ENCODE data around the gene BCL2. TPM values are rescaled to one million over a fixed set of nuclear protein-coding genes. Genes with fewer than 3 reads are reported as not detected.
A peak's percentile ranks its signal among the peaks of the same experiment; 100 is the strongest.

BCL2 gene
- total RNA-seq, 8 experiments from 2014 or later = 0.97 to 29.2 (median 5.8) TPM

GRCh38 chr18:63267975-63268721, 51.4 kb downstream of the BCL2 start:
- Histone ChIP-seq H3K4me3 (no peak overlapping the region), H3K27ac (no peak overlapping the region), H3K4me1 (replicated peaks in 1 of 2) (peaks cover 8 to 17% of the 10 kb centered on the region in 2 donors)
- WGBS, 10 experiments = 66 to 92% (median 72%) methylated on average over 4 to 8 of the region's 8 CpGs
- in situ Hi-C loops (cut with MboI; ENCODE audit: low pct_unique_long_range_greater_than_20kb in 2 of 9, low sequenced_read_pairs in 9 of 9, unreplicated experiment in 9 of 9) = no loop called here
- peak in 4 of 8 experiments; percentile 33 to 76 (median 68) for ATAC-seq (replicated peaks in 6 of 8)

DNA sequence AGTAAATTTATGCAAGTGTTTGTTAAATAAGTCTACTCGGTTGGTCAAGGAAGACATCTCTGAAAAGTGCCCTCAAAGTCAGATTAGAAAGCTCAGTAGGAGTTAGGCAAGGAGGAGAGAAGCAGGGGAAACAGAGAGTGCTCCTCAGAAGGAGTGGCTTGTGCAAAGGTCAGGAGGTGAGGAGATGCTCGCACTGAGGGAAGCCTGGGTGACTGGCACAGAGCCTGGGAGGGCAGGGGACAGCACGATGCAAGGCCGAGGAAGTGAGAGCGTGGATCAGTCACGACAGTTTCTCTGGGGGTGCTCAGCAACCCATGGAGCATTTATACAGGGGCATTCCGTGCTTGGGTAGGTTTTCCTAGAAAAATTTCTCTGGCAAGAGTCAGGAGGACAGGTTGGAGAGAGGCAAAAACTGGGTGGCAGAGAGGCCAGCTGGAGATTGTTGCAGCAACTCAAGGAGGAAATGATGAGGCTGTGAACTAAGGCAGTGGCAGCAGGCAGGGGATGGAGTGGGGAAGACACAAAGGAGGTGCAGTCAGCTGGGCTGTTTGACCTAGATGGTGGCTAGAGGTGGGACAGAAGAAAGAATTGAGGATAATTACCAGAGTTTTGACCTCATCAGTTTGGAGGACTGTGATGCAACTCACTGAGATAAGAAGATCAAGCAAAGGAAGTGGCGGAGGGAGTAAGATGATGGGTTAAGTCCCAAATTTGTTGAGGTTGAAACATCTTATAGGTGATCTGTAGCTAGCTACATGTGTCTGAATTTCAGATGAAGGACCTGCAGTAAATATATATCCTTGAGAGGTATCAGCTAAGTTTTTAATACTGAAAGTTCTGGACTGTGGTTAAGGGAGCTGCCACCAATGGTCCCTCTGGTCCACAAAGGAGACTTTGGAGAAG, 52.4 kb downstream of the BCL2 start:
- Histone ChIP-seq H3K4me1 (replicated peaks in 1 of 2) (peaks cover 8 to 17% of the 10 kb centered on the region in 2 donors), H3K4me3 (no peak overlapping the region), H3K27ac (no peak overlapping the region)
- WGBS, 10 experiments = 83 to 97% (median 89%) methylated on average over 1 to 8 of the region's 8 CpGs; no CpG with 5 or more reads in 1 of the 10 experiments
- in situ Hi-C loops (cut with MboI; ENCODE audit: low pct_unique_long_range_greater_than_20kb in 2 of 9, low sequenced_read_pairs in 9 of 9, unreplicated experiment in 9 of 9) = no loop called here
- ATAC-seq (replicated peaks in 6 of 8) = no peak

- Histone ChIP-seq H3K4me1 (replicated peaks in 1 of 2) (peaks cover 0 to 5% of the 10 kb centered on the region in 2 donors), H3K27ac (no peak overlapping the region), H3K4me3 (no peak overlapping the region)
- ATAC-seq (replicated peaks in 6 of 8) = peak in 3 of 8 experiments; percentile 54 to 98 (median 92)
- in situ Hi-C loops (cut with MboI; ENCODE audit: low pct_unique_long_range_greater_than_20kb in 2 of 9, low sequenced_read_pairs in 9 of 9, unreplicated experiment in 9 of 9) = no loop called here
- WGBS, 10 experiments = 10 to 100% (median 58%) methylated on average over 1 to 3 of the region's 3 CpGs
These were observed 54.2 kb downstream of the BCL2 start for GRCh38 chr18:63265326-63265725.

DNA sequence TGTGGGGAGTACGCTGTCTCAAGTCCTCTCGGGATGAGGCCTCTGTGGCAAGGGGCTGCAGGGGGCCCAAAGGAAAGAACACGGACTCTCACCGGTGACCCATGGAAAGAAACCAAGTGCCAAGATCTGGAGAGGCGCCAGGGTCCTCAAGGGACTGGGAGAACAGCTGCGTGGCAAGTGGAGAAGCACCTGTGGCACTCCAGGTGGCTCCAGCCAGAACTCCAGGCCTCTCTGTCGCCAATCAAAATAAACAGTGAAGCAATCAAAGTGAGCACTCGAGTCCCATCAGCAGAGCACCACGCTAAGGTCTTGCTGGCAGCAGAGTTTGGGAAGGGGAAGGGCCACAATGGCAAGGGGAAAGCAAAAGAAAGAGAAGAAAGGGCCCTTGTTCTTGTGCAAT, 54.7 kb downstream of the BCL2 start:
- no peak overlapping the region for H3K4me3 ChIP-seq
- peak in 1 of 8 experiments; percentile 21 for ATAC-seq (replicated peaks in 6 of 8)
- in situ Hi-C loops (cut with MboI; ENCODE audit: low pct_unique_long_range_greater_than_20kb in 2 of 9, low sequenced_read_pairs in 9 of 9, unreplicated experiment in 9 of 9) = no loop called here
- WGBS, 10 experiments = 91 to 100% (median 95%) methylated on average over 2 to 6 of the region's 9 CpGs; no CpG with 5 or more reads in 5 of the 10 experiments
- no peak overlapping the region for H3K27ac ChIP-seq
- peaks cover 0 to 5% of the 10 kb centered on the region in 2 donors for H3K4me1 ChIP-seq (replicated peaks in 1 of 2)

DNA sequence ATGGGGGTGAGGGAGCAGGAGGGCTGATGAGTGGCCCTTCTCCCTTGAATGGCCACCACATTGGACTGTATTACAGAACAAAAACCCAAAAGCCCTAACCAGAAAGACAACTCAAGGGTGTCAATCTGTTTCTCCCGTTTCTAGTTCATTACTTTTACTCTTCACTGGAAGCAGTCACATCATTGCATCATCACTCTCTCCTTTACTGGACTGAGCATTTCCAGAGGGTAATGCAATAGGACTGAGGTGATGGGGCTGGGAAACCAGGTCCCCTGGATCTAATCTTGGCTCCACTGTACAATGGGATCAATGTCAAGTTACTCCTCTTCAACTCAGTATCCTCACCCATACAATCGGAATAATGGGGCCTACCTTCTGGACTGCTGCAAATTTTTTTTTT, 56.1 kb downstream of the BCL2 start:
- peaks cover 3 to 13% of the 10 kb centered on the region in 2 donors for H3K4me1 ChIP-seq (replicated peaks in 1 of 2)
- H3K4me3 ChIP-seq = no peak overlapping the region
- no peak for ATAC-seq (replicated peaks in 6 of 8)
- no peak overlapping the region for H3K27ac ChIP-seq
- WGBS, 10 experiments = 57 to 100% (median 73%) methylated on average over 1 to 2 of the region's 2 CpGs; no CpG with 5 or more reads in 5 of the 10 experiments
- in situ Hi-C loops (cut with MboI; ENCODE audit: low pct_unique_long_range_greater_than_20kb in 2 of 9, low sequenced_read_pairs in 9 of 9, unreplicated experiment in 9 of 9) = no loop called here

- no peak overlapping the region for H3K4me3 ChIP-seq
- H3K27ac ChIP-seq = no peak overlapping the region
- WGBS, 10 experiments = 28 to 100% (median 69%) methylated on average over 1 to 11 of the region's 12 CpGs; no CpG with 5 or more reads in 1 of the 10 experiments
- in situ Hi-C loops (cut with MboI; ENCODE audit: low pct_unique_long_range_greater_than_20kb in 2 of 9, low sequenced_read_pairs in 9 of 9, unreplicated experiment in 9 of 9) = no loop called here
- ATAC-seq (replicated peaks in 6 of 8) = peak in 2 of 8 experiments; percentile 36 to 59
- H3K4me1 ChIP-seq (replicated peaks in 1 of 2) = peaks cover 3 to 8% of the 10 kb centered on the region in 2 donors
These were observed 56.9 kb downstream of the BCL2 start for GRCh38 chr18:63262369-63263335.

- no peak overlapping the region for H3K4me3 ChIP-seq
- ATAC-seq (replicated peaks in 6 of 8) = no peak
- WGBS, 10 experiments = 60 to 93% (median 83%) methylated on average over 1 to 3 of the region's 3 CpGs; no CpG with 5 or more reads in 2 of the 10 experiments
- in situ Hi-C loops (cut with MboI; ENCODE audit: low pct_unique_long_range_greater_than_20kb in 2 of 9, low sequenced_read_pairs in 9 of 9, unreplicated experiment in 9 of 9) = no loop called here
- peaks cover 3 to 8% of the 10 kb centered on the region in 2 donors for H3K4me1 ChIP-seq (replicated peaks in 1 of 2)
- H3K27ac ChIP-seq = no peak overlapping the region
These were observed 58.5 kb downstream of the BCL2 start for GRCh38 chr18:63261029-63261428.

GRCh38 chr18:63260380-63260754, 59.2 kb downstream of the BCL2 start:
- Histone ChIP-seq H3K4me1 (replicated peaks in 1 of 2) (peaks cover 3 to 8% of the 10 kb centered on the region in 2 donors), H3K27ac (no peak overlapping the region), H3K4me3 (no peak overlapping the region)
- WGBS, 10 experiments = 83 to 100% (median 93%) methylated on average over 2 to 7 of the region's 7 CpGs; no CpG with 5 or more reads in 1 of the 10 experiments
- no peak for ATAC-seq (replicated peaks in 6 of 8)
- in situ Hi-C loops (cut with MboI; ENCODE audit: low pct_unique_long_range_greater_than_20kb in 2 of 9, low sequenced_read_pairs in 9 of 9, unreplicated experiment in 9 of 9) = no loop called here

- peaks cover 3 to 8% of the 10 kb centered on the region in 2 donors for H3K4me1 ChIP-seq (replicated peaks in 1 of 2)
- WGBS, 10 experiments = 38 to 100% (median 92%) methylated on average over 1 to 10 of the region's 10 CpGs; no CpG with 5 or more reads in 1 of the 10 experiments
- in situ Hi-C loops (cut with MboI; ENCODE audit: low pct_unique_long_range_greater_than_20kb in 2 of 9, low sequenced_read_pairs in 9 of 9, unreplicated experiment in 9 of 9) = no loop called here
- no peak for ATAC-seq (replicated peaks in 6 of 8)
- H3K27ac ChIP-seq = no peak overlapping the region
- no peak overlapping the region for H3K4me3 ChIP-seq
These were observed 59.8 kb downstream of the BCL2 start for GRCh38 chr18:63259567-63260379.

DNA sequence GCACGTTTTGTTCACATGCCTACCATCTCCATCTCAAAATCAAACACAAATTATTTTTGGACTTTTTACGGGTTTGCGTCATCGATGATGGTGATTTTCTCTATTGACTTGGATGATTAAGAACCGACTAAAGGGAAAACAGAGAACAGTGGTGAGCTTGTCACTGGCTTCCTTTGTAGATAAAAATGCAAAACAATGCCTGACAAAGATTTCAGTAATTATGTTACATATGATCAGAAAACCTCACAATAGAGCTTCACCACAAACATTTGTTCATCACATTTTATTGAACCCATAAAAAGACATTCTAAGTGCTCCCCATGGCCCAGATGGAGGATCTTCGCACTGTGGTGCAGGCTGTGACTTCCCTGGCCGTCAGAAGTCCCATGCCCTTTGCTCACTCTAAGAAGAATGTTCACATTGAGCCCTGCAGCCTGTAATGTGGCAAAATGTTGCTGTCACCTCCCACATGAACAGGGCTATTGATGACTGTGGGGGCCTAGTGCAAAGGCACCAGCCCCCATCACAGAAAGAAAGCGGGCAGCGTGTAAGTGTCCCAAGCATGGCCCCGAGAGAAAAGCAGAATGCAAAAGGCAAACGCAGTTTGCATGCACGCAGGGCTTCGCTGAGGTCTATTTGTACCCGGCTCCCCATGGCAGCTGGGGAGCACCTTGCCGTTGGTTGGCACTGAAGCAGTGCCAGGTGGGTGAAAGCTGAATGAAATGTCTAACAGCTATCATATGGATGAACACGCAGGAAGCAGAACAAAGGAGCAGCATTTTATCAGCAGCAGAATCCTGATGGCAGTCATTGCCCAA, 60.6 kb downstream of the BCL2 start:
- peaks cover 3 to 8% of the 10 kb centered on the region in 2 donors for H3K4me1 ChIP-seq (replicated peaks in 1 of 2)
- no peak overlapping the region for H3K4me3 ChIP-seq
- WGBS, 10 experiments = 79 to 100% (median 89%) methylated on average over 1 to 13 of the region's 16 CpGs
- no peak for ATAC-seq (replicated peaks in 6 of 8)
- no peak overlapping the region for H3K27ac ChIP-seq
- in situ Hi-C loops (cut with MboI; ENCODE audit: low pct_unique_long_range_greater_than_20kb in 2 of 9, low sequenced_read_pairs in 9 of 9, unreplicated experiment in 9 of 9) = no loop called here

DNA sequence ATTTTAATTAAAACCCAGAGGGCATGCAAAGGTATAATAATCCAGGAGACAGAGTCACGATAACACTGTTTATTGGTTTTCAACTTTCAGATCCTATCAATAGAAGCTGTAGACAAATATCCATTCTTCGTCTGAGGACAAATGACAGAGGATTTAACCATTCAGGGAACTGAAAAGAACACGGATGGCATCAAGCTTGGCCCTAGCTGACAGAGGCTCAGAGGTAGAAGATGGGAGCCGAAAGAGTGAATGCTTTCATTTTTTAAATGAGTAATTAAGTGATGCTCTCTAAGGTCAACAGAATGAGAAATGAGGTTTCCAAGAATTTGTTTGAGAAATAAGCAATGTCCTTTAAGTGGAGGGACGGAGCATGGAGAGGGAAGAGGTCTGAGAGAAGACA, 62.1 kb downstream of the BCL2 start:
- Histone ChIP-seq H3K4me3 (no peak overlapping the region), H3K4me1 (replicated peaks in 1 of 2) (peaks cover 3 to 8% of the 10 kb centered on the region in 2 donors), H3K27ac (no peak overlapping the region)
- ATAC-seq (replicated peaks in 6 of 8) = no peak
- in situ Hi-C loops (cut with MboI; ENCODE audit: low pct_unique_long_range_greater_than_20kb in 2 of 9, low sequenced_read_pairs in 9 of 9, unreplicated experiment in 9 of 9) = no loop called here
- 61 to 100% (median 87%) methylated on average over 1 to 5 of the region's 5 CpGs for WGBS, 10 experiments
